Parathyroid adenoma (tissue), 2 donors: ENCODE results near the gene SMOC1.

Experiments used
- H2AFZ ChIP-seq: fragments of 300-600 bp; sonication (generic); one replicate; pipeline ENCODE4 v1.7.0; 2017; ENCODE audit warnings: antibody characterized with exemption, mild to moderate bottlenecking
- H3K27ac ChIP-seq: fragments of 300-600 bp; sonication (generic); one replicate; pipeline ENCODE4 v1.7.0; 2017
- H3K27me3 ChIP-seq: fragments of 300-600 bp; sonication (generic); one replicate; pipeline ENCODE4 v1.7.0; 2017; ENCODE audit warnings: low read length; ENCODE audit not compliant: control insufficient read depth, insufficient read depth
- H3K36me3 ChIP-seq: fragments of 300-600 bp; sonication (generic); one replicate; pipeline ENCODE4 v1.7.0; 2017; ENCODE audit warnings: low read length; ENCODE audit not compliant: control insufficient read depth, insufficient read depth
- H3K4me1 ChIP-seq: fragments of 300-600 bp; sonication (generic); one replicate; pipeline ENCODE4 v1.7.0; 2017; ENCODE audit warnings: control low read depth
- H3K4me2 ChIP-seq: fragments of 300-600 bp; sonication (generic); one replicate; pipeline ENCODE4 v1.7.0; 2017; ENCODE audit warnings: low read length
- H3K4me3 ChIP-seq: fragments of 300-600 bp; sonication (generic); one replicate; pipeline ENCODE4 v1.7.0; 2017; ENCODE audit warnings: low read depth, low read length
- H3K79me2 ChIP-seq: fragments of 300-600 bp; sonication (generic); one replicate; pipeline ENCODE4 v1.7.0; 2017; ENCODE audit warnings: control low read depth
- H3K9ac ChIP-seq: fragments of 300-600 bp; sonication (generic); one replicate; pipeline ENCODE4 v1.7.0; 2017; ENCODE audit warnings: mild to moderate bottlenecking
- H3K9me3 ChIP-seq: fragments of 300-600 bp; sonication (generic); one replicate; pipeline ENCODE4 v1.7.0; 2017; ENCODE audit warnings: low read length; ENCODE audit not compliant: control insufficient read depth
- TF ChIP-seq, protein P1 (sequence below): fragments of 300-600 bp; sonication (generic); IDR thresholded peaks from one replicate; pipeline ENCODE4 v1.7.0; 2017; ENCODE audit warnings: antibody characterized with exemption, mild to moderate bottlenecking
- donor health status: primary hyperparathyroidism.

Gene SMOC1

DNA sequence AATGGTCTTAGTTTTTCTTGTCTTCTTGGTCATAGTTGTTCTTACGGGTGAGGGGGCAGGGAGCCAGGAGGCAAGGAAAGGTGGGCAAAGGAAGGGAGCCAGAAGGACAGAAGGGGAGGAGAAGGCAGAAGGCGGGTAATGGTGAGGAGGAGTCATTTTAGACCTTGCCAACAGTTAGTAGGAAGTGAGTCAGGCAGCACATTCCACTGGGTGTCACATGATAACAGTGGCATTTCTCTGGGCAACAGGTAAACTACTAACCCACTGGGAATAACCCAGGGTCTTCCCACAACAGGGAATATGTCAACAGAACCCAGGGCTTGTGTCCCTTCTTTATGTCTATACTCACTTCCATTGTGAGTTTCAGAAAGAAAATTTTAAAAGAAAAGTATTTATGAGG is 181.9 kb downstream of the SMOC1 start:
- Histone ChIP-seq H3K4me1 (no peaks in the 10 kb centered on the region), H3K27ac (no peak overlapping the region), H3K9me3 (no peaks in the 10 kb centered on the region), H3K79me2 (no peaks in the 10 kb centered on the region), H3K27me3 (no peaks in the 10 kb centered on the region), H3K36me3 (no peaks in the 10 kb centered on the region), H3K4me2 (no peak overlapping the region), H2AFZ (no peak overlapping the region), H3K4me3 (no peak overlapping the region), H3K9ac (no peak overlapping the region)
- TF ChIP-seq, protein P1, sequence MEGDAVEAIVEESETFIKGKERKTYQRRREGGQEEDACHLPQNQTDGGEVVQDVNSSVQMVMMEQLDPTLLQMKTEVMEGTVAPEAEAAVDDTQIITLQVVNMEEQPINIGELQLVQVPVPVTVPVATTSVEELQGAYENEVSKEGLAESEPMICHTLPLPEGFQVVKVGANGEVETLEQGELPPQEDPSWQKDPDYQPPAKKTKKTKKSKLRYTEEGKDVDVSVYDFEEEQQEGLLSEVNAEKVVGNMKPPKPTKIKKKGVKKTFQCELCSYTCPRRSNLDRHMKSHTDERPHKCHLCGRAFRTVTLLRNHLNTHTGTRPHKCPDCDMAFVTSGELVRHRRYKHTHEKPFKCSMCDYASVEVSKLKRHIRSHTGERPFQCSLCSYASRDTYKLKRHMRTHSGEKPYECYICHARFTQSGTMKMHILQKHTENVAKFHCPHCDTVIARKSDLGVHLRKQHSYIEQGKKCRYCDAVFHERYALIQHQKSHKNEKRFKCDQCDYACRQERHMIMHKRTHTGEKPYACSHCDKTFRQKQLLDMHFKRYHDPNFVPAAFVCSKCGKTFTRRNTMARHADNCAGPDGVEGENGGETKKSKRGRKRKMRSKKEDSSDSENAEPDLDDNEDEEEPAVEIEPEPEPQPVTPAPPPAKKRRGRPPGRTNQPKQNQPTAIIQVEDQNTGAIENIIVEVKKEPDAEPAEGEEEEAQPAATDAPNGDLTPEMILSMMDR = no peak

DNA sequence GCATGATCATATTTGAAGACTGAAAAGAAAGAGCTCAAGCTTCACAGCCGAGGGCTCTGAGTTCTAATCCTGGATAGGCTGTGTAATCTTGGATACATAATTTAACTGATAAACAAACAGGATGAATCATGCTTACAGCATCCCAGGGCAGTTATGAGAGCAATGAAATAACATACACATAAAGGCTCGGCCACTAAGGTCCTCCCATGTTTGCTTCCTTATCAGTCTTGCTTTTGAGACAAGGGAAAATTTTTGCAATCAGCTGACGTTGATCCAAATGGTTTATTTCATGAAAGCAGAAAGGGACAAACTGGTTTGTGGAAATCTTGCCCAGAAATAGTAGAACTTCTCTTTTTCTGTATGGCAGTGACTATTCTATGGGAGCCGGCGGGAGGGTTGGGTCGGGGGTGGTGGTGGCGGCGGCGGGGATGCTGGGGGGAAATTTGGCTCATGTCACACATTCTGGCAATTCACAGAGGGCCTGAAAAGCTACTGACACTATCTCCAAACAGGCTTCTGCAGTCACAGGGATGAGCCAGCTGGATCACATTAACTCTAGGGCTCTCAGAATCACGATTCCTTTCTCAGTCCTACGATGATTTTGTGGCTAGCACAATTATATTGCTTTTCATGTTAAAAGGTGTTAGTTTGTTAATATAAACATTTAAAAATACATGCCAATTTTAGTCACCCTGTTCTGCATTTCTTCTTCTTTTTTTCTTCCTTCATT is 185.1 kb downstream of the SMOC1 start:
- Histone ChIP-seq H2AFZ (no peak overlapping the region), H3K27me3 (no peaks in the 10 kb centered on the region), H3K4me3 (no peak overlapping the region), H3K9me3 (no peaks in the 10 kb centered on the region), H3K27ac (no peak overlapping the region), H3K4me2 (no peak overlapping the region), H3K79me2 (no peaks in the 10 kb centered on the region), H3K9ac (no peak overlapping the region), H3K4me1 (no peaks in the 10 kb centered on the region), H3K36me3 (no peaks in the 10 kb centered on the region)
- TF ChIP-seq, protein P1 = no peak

DNA sequence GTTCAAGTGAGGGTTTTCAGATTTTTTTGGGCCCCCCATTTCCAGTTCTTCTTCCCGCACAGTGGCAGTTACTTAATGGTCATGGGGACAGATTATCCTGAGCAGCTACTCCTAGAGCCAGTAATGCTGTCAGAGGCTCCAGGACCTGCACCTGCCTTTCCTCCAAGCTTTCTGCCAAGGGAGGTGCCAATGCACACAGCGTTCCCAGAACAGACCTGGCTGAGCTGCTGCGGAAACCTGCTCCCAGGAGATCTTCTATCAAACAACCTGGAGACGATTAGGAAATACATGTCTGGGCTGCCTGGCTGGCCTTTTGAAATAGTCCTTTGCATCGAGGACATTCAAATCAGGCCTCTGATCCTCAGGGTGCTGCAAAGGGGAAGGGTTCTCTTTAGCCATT is 188.6 kb downstream of the SMOC1 start:
- TF ChIP-seq, protein P1 = no peak
- Histone ChIP-seq H3K9ac (no peak overlapping the region), H3K4me3 (no peak overlapping the region), H3K27me3 (no peaks in the 10 kb centered on the region), H3K4me2 (no peak overlapping the region), H2AFZ (no peak overlapping the region), H3K9me3 (no peaks in the 10 kb centered on the region), H3K27ac (no peak overlapping the region), H3K79me2 (no peaks in the 10 kb centered on the region), H3K36me3 (no peaks in the 10 kb centered on the region), H3K4me1 (no peaks in the 10 kb centered on the region)

DNA sequence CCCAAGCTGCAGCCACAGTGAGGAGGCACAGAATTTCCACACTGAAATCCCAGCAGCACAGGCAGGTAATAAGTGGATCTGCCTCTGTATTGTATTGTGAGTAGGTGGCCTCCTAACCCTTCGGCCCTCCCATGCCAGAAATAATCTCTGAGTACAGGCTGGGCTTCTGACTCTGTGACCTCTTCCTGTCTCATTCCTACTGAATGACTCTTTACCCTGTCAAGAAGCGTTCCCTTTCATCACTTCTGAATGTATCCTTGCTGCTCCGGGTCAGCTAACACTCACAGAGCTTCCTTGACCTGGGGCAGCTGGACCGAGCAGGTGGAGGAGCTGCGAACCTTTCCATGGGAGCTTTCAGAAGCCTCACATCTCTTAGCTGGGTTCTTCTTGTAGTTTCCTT is 190.0 kb downstream of the SMOC1 start:
- no peaks in the 10 kb centered on the region for H3K36me3 ChIP-seq
- TF ChIP-seq, protein P1 = no peak

More for the DNA sequence above, 190.0 kb downstream of the SMOC1 start:
- H3K79me2 ChIP-seq = no peaks in the 10 kb centered on the region
- no peak overlapping the region for H3K9ac ChIP-seq
- H3K4me1 ChIP-seq = no peaks in the 10 kb centered on the region
- H2AFZ ChIP-seq = no peak overlapping the region
- H3K4me3 ChIP-seq = no peak overlapping the region
- no peak overlapping the region for H3K4me2 ChIP-seq
- H3K9me3 ChIP-seq = no peaks in the 10 kb centered on the region
- no peaks in the 10 kb centered on the region for H3K27me3 ChIP-seq
- no peak overlapping the region for H3K27ac ChIP-seq
